Memory B cell (primary cell): ENCODE data around the gene NKAIN2.
"Not testable (repeated sequence)": the region's sequence is repeated elsewhere in the genome, so short reads cannot be mapped to it uniquely, and the experiment has no call there.

ENCODE experiments used
- ATAC-seq: fragments of 150-1000 bp; cut with Tn5 transposase; 2 replicates; pipeline ENCODE4 v1.10.0; 2021; ENCODE audit warnings: low read depth, mild to moderate bottlenecking, moderate library complexity
- DNase-seq, 2 donors: peaks; one replicate each; pipeline ENCODE4 v3.0.0; 2022; ENCODE audit warnings: low spot score in 2 of 2
- H3K27ac Mint-ChIP-seq: one replicate; pipeline ENCODE4 v1.8.0; 2022; ENCODE audit warnings: mild to moderate bottlenecking, moderate library complexity, mixed read lengths
- H3K27me3 Mint-ChIP-seq: one replicate; pipeline ENCODE4 v1.8.0; 2022; ENCODE audit warnings: mixed read lengths
- H3K36me3 Mint-ChIP-seq: one replicate; pipeline ENCODE4 v1.8.0; 2022; ENCODE audit warnings: mild to moderate bottlenecking, mixed read lengths
- H3K4me1 Mint-ChIP-seq: one replicate; pipeline ENCODE4 v1.8.0; 2022; ENCODE audit warnings: mixed read lengths
- H3K4me3 Mint-ChIP-seq: one replicate; pipeline ENCODE4 v1.8.0; 2022; ENCODE audit warnings: mild to moderate bottlenecking, moderate library complexity, mixed read lengths
- H3K9me3 Mint-ChIP-seq: one replicate; pipeline ENCODE4 v1.8.0; 2022; ENCODE audit warnings: mixed read lengths

The NKAIN2 gene

GRCh38 chr6:123989918-123990317 is 186.3 kb downstream of the NKAIN2 start:
- ATAC-seq, H3K36me3 Mint-ChIP-seq, H3K9me3 Mint-ChIP-seq, H3K27me3 Mint-ChIP-seq, DNase-seq, H3K27ac Mint-ChIP-seq, H3K4me3 Mint-ChIP-seq, H3K4me1 Mint-ChIP-seq: not testable (repeated sequence)

GRCh38 chr6:123990376-123990775 is 186.7 kb downstream of the NKAIN2 start:
- Mint-ChIP-seq H3K4me3 (no peak overlapping the region), H3K27ac (no peak overlapping the region), H3K27me3 (no peaks in the 10 kb centered on the region), H3K9me3 (no peaks in the 10 kb centered on the region), H3K4me1 (no peaks in the 10 kb centered on the region), H3K36me3 (no peaks in the 10 kb centered on the region)
- DNase-seq: no peak
- no peak for ATAC-seq

- DNase-seq: no peak
- no peaks in the 10 kb centered on the region for H3K27me3 Mint-ChIP-seq
- no peak overlapping the region for H3K27ac Mint-ChIP-seq
- H3K36me3 Mint-ChIP-seq: no peaks in the 10 kb centered on the region
- no peak overlapping the region for H3K4me3 Mint-ChIP-seq
- no peak for ATAC-seq
- no peaks in the 10 kb centered on the region for H3K9me3 Mint-ChIP-seq
- H3K4me1 Mint-ChIP-seq: no peaks in the 10 kb centered on the region
Measured at GRCh38 chr6:123994168-123994567, 190.5 kb downstream of the NKAIN2 start.

- ATAC-seq: no peak
Measured at GRCh38 chr6:123994891-123995635, 191.4 kb downstream of the NKAIN2 start.

GRCh38 chr6:123997223-123997622 is 193.6 kb downstream of the NKAIN2 start:
- Mint-ChIP-seq H3K27me3 (no peaks in the 10 kb centered on the region), H3K4me3 (no peak overlapping the region)
- no peak for DNase-seq

More at GRCh38 chr6:123994891-123995635, 191.4 kb downstream of the NKAIN2 start:
- no peaks in the 10 kb centered on the region for H3K4me1 Mint-ChIP-seq
- no peak overlapping the region for H3K27ac Mint-ChIP-seq
- H3K9me3 Mint-ChIP-seq: no peaks in the 10 kb centered on the region
- H3K4me3 Mint-ChIP-seq: no peak overlapping the region
- H3K36me3 Mint-ChIP-seq: no peaks in the 10 kb centered on the region
- no peak for DNase-seq
- H3K27me3 Mint-ChIP-seq: no peaks in the 10 kb centered on the region

GRCh38 chr6:124002377-124003081 is 198.9 kb downstream of the NKAIN2 start:
- no peak for DNase-seq
- ATAC-seq: no peak
- Mint-ChIP-seq H3K36me3 (no peaks in the 10 kb centered on the region), H3K4me3 (no peak overlapping the region), H3K27me3 (no peaks in the 10 kb centered on the region), H3K9me3 (peaks cover 1% of the 10 kb centered on the region), H3K27ac (no peak overlapping the region), H3K4me1 (no peaks in the 10 kb centered on the region)

More at GRCh38 chr6:123997223-123997622, 193.6 kb downstream of the NKAIN2 start:
- Mint-ChIP-seq H3K36me3 (no peaks in the 10 kb centered on the region), H3K9me3 (no peaks in the 10 kb centered on the region), H3K4me1 (no peaks in the 10 kb centered on the region), H3K27ac (no peak overlapping the region)
- no peak for ATAC-seq

- no peak overlapping the region for H3K4me3 Mint-ChIP-seq
- no peaks in the 10 kb centered on the region for H3K4me1 Mint-ChIP-seq
- H3K36me3 Mint-ChIP-seq: no peaks in the 10 kb centered on the region
- peaks cover 3% of the 10 kb centered on the region for H3K9me3 Mint-ChIP-seq
- H3K27ac Mint-ChIP-seq: no peak overlapping the region
- no peak for ATAC-seq
- H3K27me3 Mint-ChIP-seq: no peaks in the 10 kb centered on the region
- DNase-seq: no peak
Measured at GRCh38 chr6:124007266-124007665, 203.6 kb downstream of the NKAIN2 start.

- H3K36me3 Mint-ChIP-seq: no peaks in the 10 kb centered on the region
- no peak for ATAC-seq
- no peak for DNase-seq
- H3K4me3 Mint-ChIP-seq: no peak overlapping the region
- peaks cover 1% of the 10 kb centered on the region for H3K9me3 Mint-ChIP-seq
- H3K4me1 Mint-ChIP-seq: no peaks in the 10 kb centered on the region
- H3K27ac Mint-ChIP-seq: no peak overlapping the region
- H3K27me3 Mint-ChIP-seq: no peaks in the 10 kb centered on the region
Measured at GRCh38 chr6:124008000-124008987, 204.6 kb downstream of the NKAIN2 start.

- peaks cover 1% of the 10 kb centered on the region for H3K9me3 Mint-ChIP-seq
- no peaks in the 10 kb centered on the region for H3K27me3 Mint-ChIP-seq
- H3K4me3 Mint-ChIP-seq: no peak overlapping the region
- no peaks in the 10 kb centered on the region for H3K4me1 Mint-ChIP-seq
- no peak for ATAC-seq
- no peaks in the 10 kb centered on the region for H3K36me3 Mint-ChIP-seq
- H3K27ac Mint-ChIP-seq: no peak overlapping the region
- DNase-seq: no peak
Measured at GRCh38 chr6:124008988-124009765, 205.5 kb downstream of the NKAIN2 start.

GRCh38 chr6:124010574-124010973 is 206.9 kb downstream of the NKAIN2 start:
- no peaks in the 10 kb centered on the region for H3K4me1 Mint-ChIP-seq
- H3K4me3 Mint-ChIP-seq: no peak overlapping the region
- no peaks in the 10 kb centered on the region for H3K27me3 Mint-ChIP-seq
- H3K9me3 Mint-ChIP-seq: peaks cover 1% of the 10 kb centered on the region
- ATAC-seq (no peak), DNase-seq (no peak)
- H3K36me3 Mint-ChIP-seq: no peaks in the 10 kb centered on the region
- no peak overlapping the region for H3K27ac Mint-ChIP-seq

- DNase-seq: no peak
- H3K4me1 Mint-ChIP-seq: no peaks in the 10 kb centered on the region
- no peak for ATAC-seq
- peaks cover 1% of the 10 kb centered on the region for H3K9me3 Mint-ChIP-seq
- H3K4me3 Mint-ChIP-seq: no peak overlapping the region
- H3K27me3 Mint-ChIP-seq: no peaks in the 10 kb centered on the region
- no peaks in the 10 kb centered on the region for H3K36me3 Mint-ChIP-seq
- H3K27ac Mint-ChIP-seq: no peak overlapping the region
Measured at GRCh38 chr6:124011180-124011579, 207.5 kb downstream of the NKAIN2 start.

GRCh38 chr6:124022051-124022450 is 218.4 kb downstream of the NKAIN2 start:
- ATAC-seq, H3K4me3 Mint-ChIP-seq, H3K36me3 Mint-ChIP-seq: not testable (repeated sequence)

GRCh38 chr6:124022641-124023040 is 219.0 kb downstream of the NKAIN2 start:
- Mint-ChIP-seq H3K9me3 (peaks cover 12% of the 10 kb centered on the region), H3K4me3 (no peak overlapping the region), H3K27me3 (no peaks in the 10 kb centered on the region), H3K27ac (no peak overlapping the region), H3K4me1 (no peaks in the 10 kb centered on the region), H3K36me3 (no peaks in the 10 kb centered on the region)
- DNase-seq (no peak), ATAC-seq (no peak)

More at GRCh38 chr6:124022051-124022450, 218.4 kb downstream of the NKAIN2 start:
- not testable (repeated sequence) for H3K27ac Mint-ChIP-seq, H3K27me3 Mint-ChIP-seq, H3K4me1 Mint-ChIP-seq, DNase-seq, H3K9me3 Mint-ChIP-seq
